Esophagus squamous epithelium (tissue), 5 donors: ENCODE measurements around the gene TRAPPC4. TPM values are rescaled to one million over a fixed set of nuclear protein-coding genes. Genes with fewer than 3 reads are reported as not detected.
"Not testable (repeated sequence)": the region's sequence is repeated elsewhere in the genome, so short reads cannot be mapped to it uniquely, and the experiment has no call there.

ENCODE experiments used
- DNase-seq: peaks from one replicate; lab custom pipeline; 2025; lab: John Stamatoyannopoulos, UW
- H3K27ac ChIP-seq, 4 donors: fragments of 200-600 bp; sonication (generic); one replicate each; pipeline ENCODE4 v1.5.1; 2016 to 2019; ENCODE audit warnings: mild to moderate bottlenecking in 1 of 4
- H3K27me3 ChIP-seq, 4 donors: fragments of 200-600 bp; sonication (generic); 1 replicate in 3 of 4; 2 replicates in 1 of 4; pipeline versions ENCODE4 v1.5.1 to v1.6.0; 2017 to 2021; ENCODE audit warnings: antibody characterized with exemption in 1 of 4
- H3K36me3 ChIP-seq, 3 donors: fragments of 200-600 bp; sonication (generic); one replicate each; pipeline ENCODE4 v1.5.1; 2016 to 2019
- H3K4me1 ChIP-seq, 3 donors: fragments of 200-600 bp; sonication (generic); one replicate each; pipeline ENCODE4 v1.5.1; 2017 to 2019
- H3K4me3 ChIP-seq, 4 donors: fragments of 200-600 bp; sonication (generic); 1 replicate in 3 of 4; 2 replicates in 1 of 4; pipeline ENCODE4 v1.5.1; 2016 to 2019; ENCODE audit warnings: mild to moderate bottlenecking in 2 of 4, moderate library complexity in 1 of 4
- H3K9me3 ChIP-seq, 3 donors: fragments of 200-600 bp; sonication (generic); one replicate each; pipeline ENCODE4 v1.5.1; 2016 to 2019
- POLR2A ChIP-seq, 4 donors: fragments of 450-650 bp; IDR thresholded peaks; one replicate each; pipeline ENCODE4 v1.6.1; 2017; ENCODE audit warnings: antibody characterized with exemption in 4 of 4, mild to moderate bottlenecking in 4 of 4, moderate library complexity in 3 of 4
- WGBS, 2 donors: methylation state at CpG; one replicate each; pipeline ENCODE4 v1.1.5; 2018; 5-methylcytosine and 5-hydroxymethylcytosine counted together
- intact Hi-C: fragments of 100-400 bp; cut with DNase I; formaldehyde crosslinking; loops from one replicate; pipeline ENCODE4 v1.15.0; 2022
- total RNA-seq, 4 donors: library from RNA; depleted of rRNA; stranded (reverse); fragments of >200 nt; gene quantifications; one replicate each; pipeline ENCODE4 v1.1.0, GENCODE V29; 2016
- TF ChIP-seq, protein P1 (sequence below), 6 experiments: fragments of 450-650 bp in 4 of 6; fragments of 200-600 bp in 2 of 6; sonication (generic) in 2 of 6; IDR thresholded peaks; one replicate each; pipeline ENCODE4 v1.5.1; 2016 to 2019; ENCODE audit warnings: antibody characterized with exemption in 6 of 6, mild to moderate bottlenecking in 4 of 6, moderate library complexity in 4 of 6
- donor health status: DM: yes; HTN: yes; CAD: no.

Gene TRAPPC4
- total RNA-seq, 4 donors from 2014 or later = 26.5 to 44.4 (median 41.2) TPM

- no peaks in the 10 kb centered on the region for H3K9me3 ChIP-seq
- H3K27me3 ChIP-seq = peaks cover 0 to 35% (median 0%) of the 10 kb centered on the region in 4 donors
- 75 to 80% methylated on average over 15 of the region's 15 CpGs for WGBS, 2 donors
- peaks cover 0 to 13% (median 0%) of the 10 kb centered on the region in 3 donors for H3K4me1 ChIP-seq
- intact Hi-C loops = no loop called here
- H3K4me3 ChIP-seq = no peak overlapping the region
- TF ChIP-seq, protein P1, sequence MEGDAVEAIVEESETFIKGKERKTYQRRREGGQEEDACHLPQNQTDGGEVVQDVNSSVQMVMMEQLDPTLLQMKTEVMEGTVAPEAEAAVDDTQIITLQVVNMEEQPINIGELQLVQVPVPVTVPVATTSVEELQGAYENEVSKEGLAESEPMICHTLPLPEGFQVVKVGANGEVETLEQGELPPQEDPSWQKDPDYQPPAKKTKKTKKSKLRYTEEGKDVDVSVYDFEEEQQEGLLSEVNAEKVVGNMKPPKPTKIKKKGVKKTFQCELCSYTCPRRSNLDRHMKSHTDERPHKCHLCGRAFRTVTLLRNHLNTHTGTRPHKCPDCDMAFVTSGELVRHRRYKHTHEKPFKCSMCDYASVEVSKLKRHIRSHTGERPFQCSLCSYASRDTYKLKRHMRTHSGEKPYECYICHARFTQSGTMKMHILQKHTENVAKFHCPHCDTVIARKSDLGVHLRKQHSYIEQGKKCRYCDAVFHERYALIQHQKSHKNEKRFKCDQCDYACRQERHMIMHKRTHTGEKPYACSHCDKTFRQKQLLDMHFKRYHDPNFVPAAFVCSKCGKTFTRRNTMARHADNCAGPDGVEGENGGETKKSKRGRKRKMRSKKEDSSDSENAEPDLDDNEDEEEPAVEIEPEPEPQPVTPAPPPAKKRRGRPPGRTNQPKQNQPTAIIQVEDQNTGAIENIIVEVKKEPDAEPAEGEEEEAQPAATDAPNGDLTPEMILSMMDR (IDR thresholded peaks at IDR 0.05) = no peak
- TF ChIP-seq POLR2A (IDR thresholded peaks at IDR 0.05) = no peak
- no peak for DNase-seq
- no peaks in the 10 kb centered on the region for H3K36me3 ChIP-seq
- H3K27ac ChIP-seq = no peak overlapping the region
Observed at GRCh38 chr11:118975771-118976709, 42.5 kb upstream of the TRAPPC4 start.

- TF ChIP-seq POLR2A (IDR thresholded peaks at IDR 0.05) = no peak
- TF ChIP-seq, protein P1 (IDR thresholded peaks at IDR 0.05) = no peak
- no peak overlapping the region for H3K27ac ChIP-seq
- H3K4me3 ChIP-seq = no peak overlapping the region
- peaks cover 0 to 13% (median 0%) of the 10 kb centered on the region in 3 donors for H3K4me1 ChIP-seq
- H3K9me3 ChIP-seq = no peaks in the 10 kb centered on the region
- 56 to 83% methylated on average over 2 to 9 of the region's 9 CpGs for WGBS, 2 donors
- H3K27me3 ChIP-seq = peaks cover 0 to 23% (median 0%) of the 10 kb centered on the region in 4 donors
- no peak for DNase-seq
- intact Hi-C loops = no loop called here
- H3K36me3 ChIP-seq = no peaks in the 10 kb centered on the region
Observed at GRCh38 chr11:118979434-118979833, 39.1 kb upstream of the TRAPPC4 start.

GRCh38 chr11:118980191-118980881 lies 38.2 kb upstream of the TRAPPC4 start:
- 20 to 70% methylated on average over 4 to 7 of the region's 21 CpGs for WGBS, 2 donors
- Histone ChIP-seq H3K27ac (no peak overlapping the region), H3K4me3 (no peak overlapping the region), H3K36me3 (no peaks in the 10 kb centered on the region), H3K9me3 (no peaks in the 10 kb centered on the region), H3K27me3 (peaks cover 0 to 23% (median 0%) of the 10 kb centered on the region in 4 donors), H3K4me1 (peaks cover 0 to 13% (median 0%) of the 10 kb centered on the region in 3 donors)
- no peak for DNase-seq
- intact Hi-C loops = no loop called here
- TF ChIP-seq, protein P1 (IDR thresholded peaks at IDR 0.05) = no peak
- no peak for TF ChIP-seq POLR2A (IDR thresholded peaks at IDR 0.05)

DNA sequence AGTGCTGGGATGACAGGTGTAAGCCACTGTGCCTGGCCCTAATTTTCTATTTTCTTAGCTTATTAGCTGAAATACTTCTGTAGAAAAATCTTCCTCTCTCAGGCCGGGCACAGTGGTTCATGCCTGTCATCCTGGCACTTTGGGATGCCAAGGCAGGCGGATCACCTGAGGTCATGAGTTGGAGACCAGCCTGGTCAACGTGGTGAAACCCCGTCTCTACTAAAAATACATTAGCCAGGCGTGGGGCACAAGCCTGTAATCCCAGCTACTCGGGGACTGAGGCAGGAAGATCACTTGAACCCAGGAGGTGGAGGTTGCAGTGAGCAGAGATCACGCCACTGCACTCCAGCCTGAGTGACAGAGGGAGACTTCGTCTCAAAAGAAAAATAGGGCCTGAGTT lies 34.2 kb upstream of the TRAPPC4 start:
- H3K4me3 ChIP-seq, DNase-seq, H3K9me3 ChIP-seq, intact Hi-C loops, H3K27me3 ChIP-seq, H3K27ac ChIP-seq, H3K36me3 ChIP-seq: not testable (repeated sequence)
- peaks cover 0 to 27% (median 0%) of the 10 kb centered on the region in 3 donors for H3K4me1 ChIP-seq
- WGBS, 2 donors = 67 to 78% methylated on average over 1 to 3 of the region's 8 CpGs

DNA sequence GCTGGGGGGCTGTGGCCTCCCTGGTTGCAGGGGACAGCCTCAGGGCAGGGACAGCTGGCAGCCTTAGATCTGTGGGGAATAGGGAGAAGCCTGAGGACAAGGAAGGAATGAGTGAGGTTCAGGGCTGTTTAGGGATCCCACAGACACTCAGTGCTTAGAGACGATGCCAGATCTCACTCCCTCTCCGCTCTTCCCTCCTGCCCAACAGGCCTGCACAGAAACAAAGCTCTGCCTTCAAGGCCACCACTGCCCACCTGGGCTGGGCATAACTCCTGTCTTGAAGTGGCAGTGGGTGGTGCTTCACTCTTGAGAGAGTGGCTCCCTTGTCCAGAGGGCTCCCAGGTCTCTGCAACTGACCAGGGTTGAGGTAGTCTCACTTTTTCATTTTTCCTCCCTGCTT lies 33.7 kb upstream of the TRAPPC4 start:
- intact Hi-C loops = no loop called here
- no peak for DNase-seq
- WGBS, 2 donors = 75% methylated on average over 2 of the region's 2 CpGs; no CpG with 5 or more reads in 1 of the 2 donors
- Histone ChIP-seq H3K36me3 (no peaks in the 10 kb centered on the region), H3K9me3 (no peaks in the 10 kb centered on the region), H3K4me1 (peaks cover 0 to 24% (median 0%) of the 10 kb centered on the region in 3 donors), H3K27me3 (peaks cover 0 to under 1% (median 0%) of the 10 kb centered on the region in 4 donors), H3K27ac (no peak overlapping the region), H3K4me3 (no peak overlapping the region)
- TF ChIP-seq, protein P1 (IDR thresholded peaks at IDR 0.05) = no peak
- TF ChIP-seq POLR2A (IDR thresholded peaks at IDR 0.05) = no peak
